Limb (tissue), 2 donors: ENCODE data around the gene P4HTM.

Source experiments
- DNase-seq, 2 donors: peaks; one replicate each; pipeline ENCODE4 v3.0.0-alpha.2; 2016; ENCODE audit errors: extremely low spot score in 2 of 2

The P4HTM gene

GRCh38 chr3:49023775-49024174 lies 33.7 kb downstream of the P4HTM start:
- no peak for DNase-seq

- DNase-seq = no peak
Measured at GRCh38 chr3:49024449-49024848, 34.4 kb downstream of the P4HTM start.

- no peak for DNase-seq
Measured at GRCh38 chr3:49025005-49025792, 35.2 kb downstream of the P4HTM start.

GRCh38 chr3:49025793-49026520 lies 35.9 kb downstream of the P4HTM start:
- DNase-seq = no peak

GRCh38 chr3:49026536-49026935 lies 36.5 kb downstream of the P4HTM start:
- no peak for DNase-seq

GRCh38 chr3:49027634-49028033 lies 37.6 kb downstream of the P4HTM start:
- no peak for DNase-seq

GRCh38 chr3:49028298-49028672 lies 38.2 kb downstream of the P4HTM start:
- no peak for DNase-seq

- peak; percentile 95 for DNase-seq
Measured at GRCh38 chr3:49028673-49029562, 38.9 kb downstream of the P4HTM start, which contains the start of gene IMPDH2. IMPDH2 (minus strand) TSS chr3:49029398; CDS start chr3:49029350, 48 bp downstream.

GRCh38 chr3:49029563-49029884 lies 39.5 kb downstream of the P4HTM start:
- DNase-seq = no peak

GRCh38 chr3:49030321-49030720 lies 40.3 kb downstream of the P4HTM start:
- DNase-seq = no peak

GRCh38 chr3:49032646-49033304 lies 42.7 kb downstream of the P4HTM start:
- no peak for DNase-seq

- no peak for DNase-seq
Measured at GRCh38 chr3:49034650-49035049, 44.6 kb downstream of the P4HTM start.

- DNase-seq = no peak
Measured at GRCh38 chr3:49035281-49035680, 45.2 kb downstream of the P4HTM start.

GRCh38 chr3:49053543-49053942 lies 63.5 kb downstream of the P4HTM start:
- DNase-seq = no peak

- DNase-seq = no peak
Measured at GRCh38 chr3:49054344-49054862, 64.4 kb downstream of the P4HTM start.
